ENCODE results near the gene IFNA21.
"Not testable (repeated sequence)": the region's sequence is repeated elsewhere in the genome, so short reads cannot be mapped to it uniquely, and the experiment has no call there.

IFNA21 gene

DNA sequence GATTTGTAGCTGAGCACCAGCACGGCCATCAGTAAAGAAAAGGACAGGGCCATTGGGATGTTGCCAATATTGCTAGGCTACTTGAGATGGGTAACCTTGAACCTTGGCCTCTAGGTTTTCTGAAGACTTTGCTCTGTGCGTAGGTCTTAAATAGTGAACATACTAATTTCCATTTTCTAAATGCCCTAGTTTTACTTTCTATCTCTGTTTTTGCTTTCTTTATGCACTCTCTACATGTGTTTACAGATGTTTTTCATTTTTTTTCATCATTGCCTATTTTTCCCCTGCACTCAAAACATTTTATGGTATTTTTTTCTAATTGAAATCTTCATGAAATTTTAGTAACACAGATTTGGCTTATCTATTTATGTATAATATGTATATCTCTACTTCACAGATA lies at the start of gene IFNA21:
Gene IFNA21, minus strand, starts transcription at position 101 of the 400 bp plus-strand sequence. Its CDS starts 48 bp downstream, at position 53.
- DNase-seq: not testable (repeated sequence)

DNA sequence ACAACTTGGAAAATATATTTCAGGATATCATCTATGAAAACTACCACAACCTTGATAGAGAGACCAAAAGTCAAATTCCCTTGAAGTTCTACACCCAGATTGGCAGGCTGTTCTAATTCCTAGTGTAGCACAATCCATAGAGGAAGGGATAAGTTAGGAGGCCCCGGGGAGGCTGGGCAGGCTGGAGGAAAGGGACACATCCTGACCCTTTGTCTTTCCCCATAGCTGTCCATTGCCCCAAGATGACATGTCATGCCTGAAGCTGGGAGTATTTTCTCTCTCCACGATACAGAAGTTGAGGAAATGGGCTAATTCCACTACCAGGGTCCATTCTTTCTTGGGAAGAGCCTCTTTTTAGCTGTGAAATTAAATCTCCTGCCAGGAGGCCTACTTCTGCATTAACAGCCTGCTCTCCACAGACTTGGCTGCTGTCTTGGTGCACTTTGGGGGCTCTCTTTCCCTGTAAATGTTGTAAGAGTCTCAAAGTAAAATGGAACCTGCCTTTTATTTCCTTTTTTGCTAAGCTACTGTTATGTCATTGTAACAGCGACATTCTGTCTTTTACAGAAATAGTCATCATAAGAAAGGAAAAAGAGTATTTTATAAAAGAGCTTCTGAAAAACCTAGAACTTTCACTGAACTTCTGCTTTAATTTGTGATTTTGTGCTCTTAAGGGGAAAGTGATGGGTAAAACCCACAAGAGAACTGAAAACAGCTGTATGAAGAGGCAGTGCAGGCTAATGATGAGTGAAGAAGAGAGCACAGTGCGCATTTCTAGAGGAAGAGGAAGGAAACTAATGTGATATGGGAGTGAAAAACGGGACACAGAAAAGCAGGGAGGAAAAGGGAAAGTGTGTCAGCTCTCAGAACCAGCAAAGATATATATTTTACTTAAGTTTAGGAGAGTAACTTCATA lies 47.2 kb upstream of the IFNA21 start:
- peak; percentile 17 to 19 for DNase-seq

DNA sequence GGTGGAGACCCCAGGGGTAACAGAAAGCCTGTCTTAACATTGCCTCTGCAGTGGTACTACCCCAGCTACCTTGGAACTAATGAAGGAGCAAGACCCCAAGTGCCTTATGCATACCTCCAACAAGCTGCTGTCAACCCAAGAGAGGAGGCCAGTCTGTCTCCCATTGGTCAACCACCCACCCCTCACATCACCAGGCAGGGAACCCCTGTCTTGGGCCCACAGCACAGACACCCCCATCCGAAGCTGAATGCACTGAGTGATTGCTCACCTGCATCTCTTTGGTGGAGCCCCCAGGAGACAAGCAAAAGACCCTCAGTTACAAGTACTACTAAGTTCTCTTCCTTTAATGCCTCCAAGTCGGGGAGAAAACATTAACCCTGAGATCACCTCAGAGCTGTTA lies 45.7 kb upstream of the IFNA21 start:
- not testable (repeated sequence) for DNase-seq

GRCh38 chr9:21210782-21211181 lies 44.3 kb upstream of the IFNA21 start:
- DNase-seq: not testable (repeated sequence)

- no peak for DNase-seq
These were observed 43.9 kb upstream of the IFNA21 start for GRCh38 chr9:21210311-21210710.

- not testable (repeated sequence) for DNase-seq
These were observed 40.6 kb upstream of the IFNA21 start, which contains the start of gene IFNA10 for GRCh38 chr9:21207043-21207442. Gene IFNA10, minus strand, starts transcription at chr9:21207143. Its CDS starts 46 bp downstream, at chr9:21207097.

- no peak for DNase-seq
These were observed 38.7 kb upstream of the IFNA21 start for GRCh38 chr9:21205204-21205603.

GRCh38 chr9:21202105-21202504 lies 35.6 kb upstream of the IFNA21 start, which contains the start of gene IFNA7:
Gene IFNA7, minus strand, starts transcription at chr9:21202205. Its CDS starts 40 bp downstream, at chr9:21202165.
- not testable (repeated sequence) for DNase-seq

- DNase-seq: peak; percentile 25 to 42
These were observed 28.7 kb upstream of the IFNA21 start for GRCh38 chr9:21194867-21195776.

GRCh38 chr9:21187487-21187886 lies 21.0 kb upstream of the IFNA21 start, which contains the start of gene IFNA4:
Gene IFNA4, minus strand, starts transcription at chr9:21187587. Its CDS starts 56 bp downstream, at chr9:21187531.
- not testable (repeated sequence) for DNase-seq

DNA sequence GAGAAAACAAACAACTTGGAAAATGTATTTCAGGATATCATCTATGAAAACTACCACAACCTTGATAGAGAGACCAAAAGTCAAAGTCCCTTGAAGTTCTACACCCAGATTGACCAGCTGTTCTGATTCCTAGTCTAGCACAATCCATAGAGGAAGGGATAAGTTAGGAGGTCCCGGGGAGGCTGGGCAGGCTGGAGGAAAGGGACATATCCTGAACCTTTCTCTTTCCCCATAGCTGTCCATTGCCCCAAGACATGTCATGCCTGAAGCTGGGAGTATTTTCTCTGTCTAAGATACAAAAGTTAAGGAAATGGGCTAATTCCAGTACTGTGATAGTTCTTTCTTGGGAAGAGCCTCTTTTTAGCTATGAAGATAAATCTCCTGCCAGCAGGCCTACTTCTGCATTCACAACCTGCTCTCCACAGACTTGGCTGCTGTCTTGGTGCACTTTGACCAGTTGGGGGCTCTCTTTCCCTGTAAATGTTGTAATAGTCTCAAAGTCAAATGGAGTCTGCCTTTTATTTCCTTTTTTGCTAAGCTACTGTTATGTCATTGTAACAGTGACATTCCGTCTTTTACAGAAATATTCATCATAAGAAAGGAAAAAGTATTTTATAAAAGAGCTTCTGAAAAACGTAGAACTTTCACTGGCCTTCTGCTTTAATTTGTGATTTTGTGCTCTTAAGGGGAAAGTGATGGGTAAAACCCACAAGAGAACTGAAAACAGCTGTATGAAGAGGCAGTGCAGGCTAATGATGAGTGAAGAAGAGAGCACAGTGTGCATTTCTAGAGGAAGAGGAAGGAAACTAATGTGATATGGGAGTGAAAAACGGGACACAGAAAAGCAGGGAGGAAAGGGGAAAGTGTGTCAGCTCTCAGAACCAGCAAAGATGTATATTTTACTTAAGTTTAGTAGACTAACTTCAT lies 16.6 kb upstream of the IFNA21 start:
- peak; percentile 34 to 51 for DNase-seq

DNA sequence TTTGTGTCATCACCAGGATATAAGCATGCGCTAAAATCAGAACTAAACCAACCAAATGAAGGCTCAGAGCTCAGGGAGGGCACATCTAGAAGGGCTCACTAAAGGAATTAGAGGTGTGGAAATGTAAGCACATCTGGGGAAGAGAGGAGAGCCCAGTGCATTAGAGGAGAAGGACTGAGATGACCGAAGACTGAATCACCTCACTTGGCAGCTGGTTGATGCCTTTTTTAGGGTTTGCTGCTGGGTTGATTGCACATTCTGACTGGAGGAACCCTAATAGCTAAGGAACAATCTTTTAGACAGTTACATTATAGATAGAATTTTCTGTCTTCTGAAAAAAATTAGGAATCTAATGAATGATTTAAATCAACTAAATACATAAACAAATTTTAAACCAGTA lies 8.2 kb upstream of the IFNA21 start:
- no peak for DNase-seq

DNA sequence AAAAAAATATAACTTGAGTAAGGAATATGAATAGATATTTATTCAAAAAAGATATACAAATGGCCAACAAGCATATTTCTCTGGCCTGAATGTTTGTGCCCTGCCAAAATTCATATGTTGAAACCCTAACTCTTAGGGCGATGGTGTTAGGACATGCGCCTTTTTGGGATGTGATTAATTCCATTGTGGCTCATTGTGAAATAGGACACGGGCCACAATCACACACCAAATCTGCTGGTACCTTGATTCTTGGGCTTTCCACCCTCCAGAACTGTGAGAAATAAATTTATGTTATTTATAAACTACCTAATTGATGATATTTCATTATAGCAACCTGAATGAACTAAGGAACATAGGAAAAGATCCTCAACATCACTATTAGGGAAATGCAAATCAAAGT lies 5.7 kb upstream of the IFNA21 start:
- no peak for DNase-seq

DNA sequence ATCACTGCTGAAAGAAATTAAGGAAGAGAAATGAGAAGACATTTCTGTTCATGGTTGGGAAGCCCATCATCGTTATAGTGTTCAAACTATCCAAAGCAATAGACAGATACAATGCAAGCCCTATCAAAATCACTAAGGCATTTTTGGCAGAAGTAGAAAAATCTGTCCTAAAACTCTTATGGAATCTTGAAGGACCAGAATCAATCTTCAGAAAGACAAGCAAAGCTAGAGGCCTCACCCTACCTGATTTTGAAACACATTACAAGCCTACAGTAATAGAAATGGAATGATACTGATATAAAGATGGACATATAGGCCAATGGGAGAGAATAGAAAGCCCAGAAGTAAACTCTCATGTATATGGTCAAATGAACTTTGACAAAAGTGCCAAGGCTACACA lies 4.9 kb upstream of the IFNA21 start:
- no peak for DNase-seq

DNA sequence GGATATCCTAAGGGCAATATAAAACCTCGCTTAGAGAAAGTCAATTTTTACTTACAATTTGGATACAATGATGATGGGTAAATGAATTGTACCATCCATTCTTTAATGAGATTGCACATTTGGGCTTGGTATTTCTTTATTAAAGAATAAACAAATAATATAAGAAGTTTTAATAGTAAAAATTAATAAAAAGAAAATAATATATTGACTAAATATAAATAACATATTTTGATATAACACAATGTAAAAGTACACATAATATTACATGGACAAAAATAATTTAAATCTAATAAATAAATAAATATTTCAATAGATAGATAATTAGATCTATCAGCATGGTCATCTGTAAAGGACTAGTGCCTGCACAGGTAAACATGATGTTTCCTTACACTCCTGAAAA lies 944 bp downstream of the IFNA21 start:
- no peak for DNase-seq

GRCh38 chr9:21160178-21160577 lies 6.3 kb downstream of the IFNA21 start:
- DNase-seq: peak; percentile 55 to 72

GRCh38 chr9:21155501-21155900 lies 11.0 kb downstream of the IFNA21 start:
- no peak for DNase-seq

- peak; percentile 59 to 62 for DNase-seq
These were observed 12.3 kb downstream of the IFNA21 start for GRCh38 chr9:21154018-21154608.

DNA sequence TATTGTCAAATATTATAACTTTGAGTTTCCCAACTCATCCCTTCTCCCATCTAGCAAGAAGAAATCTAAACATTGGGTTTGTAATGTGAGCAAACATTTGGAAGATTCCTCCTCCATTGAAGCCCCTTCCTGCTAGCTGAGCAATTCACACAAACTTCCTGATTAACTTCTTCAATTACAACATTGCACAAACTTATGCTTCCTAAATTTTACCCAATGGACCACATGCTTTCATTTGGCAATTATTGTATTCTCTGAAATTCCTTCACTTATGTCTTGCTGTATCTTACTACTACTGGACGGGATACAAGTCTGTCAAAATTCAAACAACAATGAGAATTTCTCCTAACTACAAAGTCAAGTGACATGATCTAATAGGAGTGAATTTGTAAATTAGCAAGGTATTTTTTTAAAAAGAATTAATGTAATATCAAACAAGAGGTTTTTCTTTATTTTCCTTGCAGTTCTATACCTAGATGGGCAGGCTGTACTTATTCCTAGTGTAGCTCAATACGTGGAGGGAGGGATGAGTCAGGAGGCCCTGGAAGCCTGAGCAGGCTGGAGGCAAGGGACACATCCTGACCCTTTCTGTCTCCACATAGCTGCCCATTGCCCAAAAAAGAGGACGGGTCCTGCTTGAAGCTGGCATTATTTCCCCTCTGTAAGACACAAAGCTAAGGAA lies 13.0 kb downstream of the IFNA21 start:
- peak; percentile 4 to 34 for DNase-seq

DNA sequence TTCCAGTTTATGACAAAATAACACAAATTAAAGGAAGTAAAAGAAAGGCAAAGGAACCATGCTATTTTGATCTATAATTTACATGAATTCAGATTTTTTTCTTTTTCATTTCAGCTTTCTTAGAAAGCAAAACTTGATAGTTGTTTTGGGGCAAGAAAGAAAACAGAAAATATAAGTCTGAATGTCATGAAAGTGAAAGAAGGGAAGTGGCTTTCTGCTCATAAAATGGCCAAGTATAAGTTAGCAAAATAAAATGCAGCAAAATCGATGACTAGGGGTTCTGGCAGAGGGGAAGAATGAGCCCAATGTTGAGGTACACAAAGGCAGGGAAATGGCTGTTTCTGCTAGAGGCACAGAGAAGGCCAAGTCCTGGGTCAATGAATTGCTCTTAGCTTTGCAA lies 21.9 kb downstream of the IFNA21 start:
- DNase-seq: no peak

- DNase-seq: no peak
These were observed 25.0 kb downstream of the IFNA21 start, which contains the start of gene IFNW1 for GRCh38 chr9:21141427-21141882. Gene IFNW1, minus strand, starts transcription at chr9:21141832. Its CDS starts 262 bp downstream, at chr9:21141570.
